Fibroblast of skin of abdomen (primary cell): ENCODE measurements around the gene SRRD. TPM values are rescaled to one million over a fixed set of nuclear protein-coding genes. Genes with fewer than 3 reads are reported as not detected.
"Not testable (repeated sequence)": the region's sequence is repeated elsewhere in the genome, so short reads cannot be mapped to it uniquely, and the experiment has no call there.

ENCODE experiments used
- DNase-seq: peaks from one replicate; pipeline ENCODE4 v3.0.0-alpha.2; 2013
- polyA plus RNA-seq, 2 experiments: library from polyadenylated mRNA; unstranded; fragments of 120-200 nt; gene quantifications; one replicate each; pipeline ENCODE4 v1.2.1, GENCODE V29; 2013; ENCODE audit not compliant: insufficient read length in 2 of 2

Gene SRRD
- polyA plus RNA-seq (2013, experiment 1 of 2; ENCODE audit: insufficient read length) = 24.0 TPM
- 22.2 TPM for polyA plus RNA-seq (2013, experiment 2 of 2; ENCODE audit: insufficient read length)

GRCh38 chr22:26483439-26484359 is at the start of gene SRRD, which contains the start of gene HPS4:
Gene SRRD (plus strand): TSS chr22:26483877. CDS start chr22:26483891, 14 bp downstream.
Gene HPS4 (minus strand): TSS chr22:26483783. CDS start chr22:26481762, 2,021 bp downstream.
- DNase-seq = peak; percentile 89

- no peak for DNase-seq
Observed at GRCh38 chr22:26435327-26436093, 48.2 kb upstream of the SRRD start.

- DNase-seq = no peak
Observed at GRCh38 chr22:26436903-26437515, 46.7 kb upstream of the SRRD start.

- no peak for DNase-seq
Observed at GRCh38 chr22:26437694-26438392, 45.8 kb upstream of the SRRD start.

GRCh38 chr22:26438776-26439175 is 44.9 kb upstream of the SRRD start:
- DNase-seq = not testable (repeated sequence)

- DNase-seq = no peak
Observed at GRCh38 chr22:26439559-26439958, 44.1 kb upstream of the SRRD start.

- no peak for DNase-seq
Observed at GRCh38 chr22:26442086-26442756, 41.5 kb upstream of the SRRD start.

- no peak for DNase-seq
Observed at GRCh38 chr22:26443901-26444690, 39.6 kb upstream of the SRRD start.

- no peak for DNase-seq
Observed at GRCh38 chr22:26444777-26445176, 38.9 kb upstream of the SRRD start.

GRCh38 chr22:26445577-26446275 is 38.0 kb upstream of the SRRD start:
- DNase-seq = no peak

GRCh38 chr22:26446808-26447515 is 36.7 kb upstream of the SRRD start:
- no peak for DNase-seq

GRCh38 chr22:26447584-26448329 is 35.9 kb upstream of the SRRD start:
- no peak for DNase-seq

GRCh38 chr22:26448334-26448733 is 35.3 kb upstream of the SRRD start:
- DNase-seq = no peak

- no peak for DNase-seq
Observed at GRCh38 chr22:26448941-26449340, 34.7 kb upstream of the SRRD start.

- DNase-seq = no peak
Observed at GRCh38 chr22:26450453-26451185, 33.1 kb upstream of the SRRD start.

- no peak for DNase-seq
Observed at GRCh38 chr22:26452236-26453016, 31.3 kb upstream of the SRRD start.

- no peak for DNase-seq
Observed at GRCh38 chr22:26453216-26453615, 30.5 kb upstream of the SRRD start.
